OCI-LY1 (cell line): ENCODE results near the gene ABCG8.

Source experiments
- H2AFZ ChIP-seq: fragments of 200-600 bp; sonication (generic), shearing (Covaris generic); 2 replicates; pipeline ENCODE4 v1.6.0; 2014; ENCODE audit warnings: antibody characterized with exemption, mild to moderate bottlenecking, low read length
- H3F3A ChIP-seq: fragments of 200-600 bp; sonication (generic), shearing (Covaris generic); 2 replicates; pipeline ENCODE4 v1.6.0; 2014; ENCODE audit warnings: mild to moderate bottlenecking, antibody characterized with exemption, low read length, moderate library complexity; ENCODE audit not compliant: insufficient read depth
- H3K27ac ChIP-seq: fragments of 200-600 bp; sonication (generic); 2 replicates; pipeline ENCODE4 v1.5.1; 2014; ENCODE audit warnings: low read length, mixed run types, mild to moderate bottlenecking, low read depth; ENCODE audit not compliant: poor library complexity, severe bottlenecking
- H3K27me3 ChIP-seq: fragments of 200-600 bp; sonication (generic); 2 replicates; pipeline ENCODE4 v1.6.0; 2014; ENCODE audit warnings: antibody characterized with exemption, mild to moderate bottlenecking, low read length, moderate library complexity; ENCODE audit not compliant: insufficient read depth
- H3K36me3 ChIP-seq: fragments of 200-600 bp; sonication (generic); 2 replicates; pipeline ENCODE4 v1.6.1; 2014; ENCODE audit warnings: mild to moderate bottlenecking, antibody characterized with exemption, low read length, moderate library complexity, mixed read lengths; ENCODE audit not compliant: insufficient read depth
- H3K4me1 ChIP-seq: fragments of 200-600 bp; sonication (generic); 2 replicates; pipeline ENCODE4 v1.5.1; 2014; ENCODE audit warnings: mild to moderate bottlenecking, low read length, moderate library complexity; ENCODE audit not compliant: insufficient read depth, severe bottlenecking
- H3K4me2 ChIP-seq: fragments of 200-600 bp; sonication (generic), shearing (Covaris generic); 2 replicates; pipeline ENCODE4 v1.6.1; 2014; ENCODE audit warnings: low read length
- H3K4me3 ChIP-seq: fragments of 200-600 bp; sonication (generic); 2 replicates; pipeline ENCODE4 v1.5.1; 2014; ENCODE audit warnings: low read length, low read depth, mild to moderate bottlenecking, mixed read lengths; ENCODE audit not compliant: poor library complexity, severe bottlenecking
- H3K79me2 ChIP-seq: fragments of 200-600 bp; shearing (Covaris generic); 2 replicates; pipeline ENCODE4 v1.6.1; 2016; ENCODE audit warnings: mixed run types, low read length, mixed read lengths; ENCODE audit not compliant: insufficient read depth
- H3K9ac ChIP-seq: fragments of 200-600 bp; sonication (generic), shearing (Covaris generic); 2 replicates; pipeline ENCODE4 v1.6.1; 2014; ENCODE audit warnings: mild to moderate bottlenecking, low read length, mixed read lengths
- H3K9me2 ChIP-seq: fragments of 200-600 bp; sonication (generic), shearing (Covaris generic); 2 replicates; pipeline ENCODE4 v1.6.1; 2014; ENCODE audit warnings: low read depth, mild to moderate bottlenecking, low read length, mixed read lengths
- H3K9me3 ChIP-seq: fragments of 200-600 bp; shearing (Covaris generic); 2 replicates; pipeline ENCODE4 v1.6.1; 2014; ENCODE audit warnings: low read length, mixed read lengths
- H4K20me1 ChIP-seq: fragments of 200-600 bp; sonication (generic), shearing (Covaris generic); 2 replicates; pipeline ENCODE4 v1.6.0; 2016; ENCODE audit warnings: mild to moderate bottlenecking, low read length; ENCODE audit not compliant: insufficient read depth
- CTCF ChIP-seq: fragments of 200-600 bp; sonication (generic), shearing (Covaris generic); IDR thresholded peaks from 2 replicates; pipeline ENCODE4 v1.5.1; 2017; ENCODE audit warnings: mild to moderate bottlenecking, antibody characterized with exemption, low read length, moderate library complexity, mixed read lengths
- EZH2 ChIP-seq: fragments of 200-600 bp; sonication (generic), shearing (Covaris generic); IDR thresholded peaks from 2 replicates; pipeline ENCODE4 v1.8.0; 2017; ENCODE audit warnings: borderline replicate concordance, mixed run types, mild to moderate bottlenecking, antibody characterized with exemption, low read length, moderate library complexity, mixed read lengths

The ABCG8 gene

DNA sequence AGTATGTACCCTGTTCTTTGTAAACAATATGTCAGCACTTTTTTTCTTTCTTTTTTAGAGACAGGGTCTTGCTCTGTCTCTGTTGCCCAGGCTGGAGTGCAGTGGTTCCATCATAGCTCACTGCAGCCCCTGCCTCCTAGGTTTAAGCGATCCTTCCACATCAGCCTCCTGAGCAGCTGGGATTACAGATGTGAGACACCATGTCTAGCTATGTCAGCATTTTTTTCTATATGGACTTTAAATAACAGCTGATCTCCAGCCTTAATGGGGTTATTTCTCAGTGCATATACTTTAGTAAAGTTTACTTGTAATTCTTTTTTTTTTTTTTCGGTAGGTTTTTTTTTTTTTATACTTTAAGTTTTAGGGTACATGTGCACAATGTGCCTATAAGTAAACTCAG, 26.8 kb upstream of the ABCG8 start:
- no peak overlapping the region for H3K27ac ChIP-seq
- H3K4me3 ChIP-seq = no peak overlapping the region
- H3K4me2 ChIP-seq = no peak overlapping the region
- no peaks in the 10 kb centered on the region for H3K27me3 ChIP-seq
- no peaks in the 10 kb centered on the region for H3K79me2 ChIP-seq
- H3K36me3 ChIP-seq = no peaks in the 10 kb centered on the region
- no peaks in the 10 kb centered on the region for H3K4me1 ChIP-seq
- H2AFZ ChIP-seq = no peak overlapping the region
- no peaks in the 10 kb centered on the region for H3K9me2 ChIP-seq
- H3K9ac ChIP-seq = no peak overlapping the region
- no peaks in the 10 kb centered on the region for H4K20me1 ChIP-seq
- TF ChIP-seq EZH2 (no peak), CTCF (no peak)
- no peaks in the 10 kb centered on the region for H3K9me3 ChIP-seq
- no peaks in the 10 kb centered on the region for H3F3A ChIP-seq

GRCh38 chr2:43812947-43813346, 25.8 kb upstream of the ABCG8 start:
- Histone ChIP-seq H4K20me1 (no peaks in the 10 kb centered on the region), H3F3A (no peaks in the 10 kb centered on the region), H3K27me3 (no peaks in the 10 kb centered on the region), H3K36me3 (no peaks in the 10 kb centered on the region), H2AFZ (no peak overlapping the region), H3K9me3 (no peaks in the 10 kb centered on the region), H3K9ac (no peak overlapping the region), H3K4me2 (no peak overlapping the region), H3K4me1 (no peaks in the 10 kb centered on the region), H3K79me2 (no peaks in the 10 kb centered on the region), H3K9me2 (no peaks in the 10 kb centered on the region), H3K4me3 (no peak overlapping the region), H3K27ac (no peak overlapping the region)
- TF ChIP-seq CTCF (no peak), EZH2 (no peak)

GRCh38 chr2:43814711-43815110, 24.1 kb upstream of the ABCG8 start:
- Histone ChIP-seq H2AFZ (no peak overlapping the region), H3K9me2 (no peaks in the 10 kb centered on the region), H4K20me1 (no peaks in the 10 kb centered on the region), H3K27ac (no peak overlapping the region), H3K4me1 (no peaks in the 10 kb centered on the region), H3K79me2 (no peaks in the 10 kb centered on the region), H3K9ac (no peak overlapping the region), H3K36me3 (no peaks in the 10 kb centered on the region), H3K4me2 (no peak overlapping the region), H3F3A (no peaks in the 10 kb centered on the region), H3K27me3 (no peaks in the 10 kb centered on the region), H3K9me3 (no peaks in the 10 kb centered on the region), H3K4me3 (no peak overlapping the region)
- no peak for TF ChIP-seq EZH2

DNA sequence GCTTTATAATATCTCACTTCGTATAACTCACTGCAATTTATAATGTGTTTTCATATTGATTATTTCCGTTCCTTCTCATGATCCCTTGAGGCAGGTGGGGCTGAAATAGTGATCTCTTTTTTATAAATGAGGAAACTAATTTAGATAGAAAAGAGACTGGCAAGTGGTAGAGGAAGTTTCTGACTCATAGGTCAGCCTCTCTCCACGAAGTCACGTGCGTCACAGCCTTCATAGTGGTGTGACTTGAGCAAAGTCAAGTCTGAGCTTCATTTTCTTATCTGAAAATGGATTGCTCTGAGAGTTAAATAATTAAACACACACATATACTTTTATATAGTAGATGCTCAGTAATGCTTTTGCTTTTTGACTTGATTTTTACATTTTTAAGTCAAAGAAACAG, 20.0 kb upstream of the ABCG8 start:
- TF ChIP-seq EZH2 (no peak), CTCF (no peak)
- no peaks in the 10 kb centered on the region for H3K9me3 ChIP-seq
- H3K27ac ChIP-seq = no peak overlapping the region
- no peak overlapping the region for H2AFZ ChIP-seq
- H3K79me2 ChIP-seq = no peaks in the 10 kb centered on the region
- no peaks in the 10 kb centered on the region for H3F3A ChIP-seq
- H3K27me3 ChIP-seq = no peaks in the 10 kb centered on the region
- H3K36me3 ChIP-seq = no peaks in the 10 kb centered on the region
- H3K4me2 ChIP-seq = no peak overlapping the region
- no peak overlapping the region for H3K9ac ChIP-seq
- H3K4me3 ChIP-seq = no peak overlapping the region
- no peaks in the 10 kb centered on the region for H4K20me1 ChIP-seq
- no peaks in the 10 kb centered on the region for H3K9me2 ChIP-seq
- H3K4me1 ChIP-seq = no peaks in the 10 kb centered on the region
